ENCODE measurements around the gene SLC9A9.

Gene SLC9A9

GRCh38 chr3:143266511-143266910 is 581.8 kb downstream of the SLC9A9 start:
- DNase-seq: no peak

DNA sequence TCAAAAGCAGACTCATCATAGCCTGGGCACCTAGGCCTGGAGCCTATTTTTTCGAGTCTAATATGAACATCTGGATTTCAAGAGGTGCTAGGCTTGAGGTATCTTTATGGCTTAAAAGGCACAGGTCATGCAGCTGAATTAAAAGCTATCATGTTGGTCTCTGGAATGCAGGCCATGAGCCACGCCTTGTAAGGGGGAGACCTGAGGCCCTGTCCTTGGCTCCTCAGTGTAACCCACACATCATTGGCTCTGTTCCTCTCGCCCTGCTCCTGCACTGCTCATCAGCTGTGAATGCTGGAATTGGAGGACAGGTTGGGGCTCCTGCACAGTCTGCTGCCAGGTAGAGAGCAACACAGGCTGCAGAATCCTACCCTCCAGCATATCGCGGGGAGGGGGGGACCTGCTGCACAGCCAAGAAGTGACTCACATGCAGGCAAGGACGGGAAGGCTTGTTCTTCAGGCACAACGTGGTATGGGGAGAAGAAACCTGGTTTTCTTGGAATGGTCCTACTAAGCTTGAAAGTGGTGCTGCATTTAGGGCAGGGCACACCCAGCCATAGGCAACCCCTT is 582.7 kb downstream of the SLC9A9 start:
- no peak for DNase-seq

DNA sequence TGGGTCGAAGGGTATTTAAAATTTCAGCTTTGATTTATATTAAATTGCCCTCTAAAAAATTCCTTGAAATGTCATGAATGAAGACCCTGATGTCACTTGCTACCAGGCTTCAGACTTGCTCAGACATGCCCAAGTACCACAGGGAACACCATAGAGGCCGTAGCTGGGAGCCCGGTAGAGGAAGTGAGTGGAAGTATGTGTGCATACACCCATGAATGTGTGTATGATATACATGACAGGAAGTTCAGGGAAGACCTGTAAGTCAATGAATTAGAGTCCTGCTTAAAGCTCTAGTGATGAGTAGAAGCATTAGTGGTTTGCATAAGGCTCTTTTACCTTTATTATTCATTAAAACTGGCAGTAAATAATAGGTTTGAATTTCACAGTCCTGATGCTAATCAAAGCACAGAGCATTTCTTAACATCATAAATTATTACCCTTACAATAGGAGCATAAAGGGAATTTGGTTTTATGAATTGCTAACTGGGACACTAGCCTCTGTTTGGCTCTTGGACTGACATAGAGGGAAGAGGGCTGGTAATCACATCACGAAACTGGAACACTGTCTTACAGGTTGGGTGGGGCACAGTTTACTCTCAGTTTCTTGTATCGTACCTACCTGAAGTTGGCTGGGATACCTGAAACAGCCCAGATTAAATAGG is 584.3 kb downstream of the SLC9A9 start:
- DNase-seq: no peak

- no peak for DNase-seq
Measured at GRCh38 chr3:143261848-143262247, 586.4 kb downstream of the SLC9A9 start.

DNA sequence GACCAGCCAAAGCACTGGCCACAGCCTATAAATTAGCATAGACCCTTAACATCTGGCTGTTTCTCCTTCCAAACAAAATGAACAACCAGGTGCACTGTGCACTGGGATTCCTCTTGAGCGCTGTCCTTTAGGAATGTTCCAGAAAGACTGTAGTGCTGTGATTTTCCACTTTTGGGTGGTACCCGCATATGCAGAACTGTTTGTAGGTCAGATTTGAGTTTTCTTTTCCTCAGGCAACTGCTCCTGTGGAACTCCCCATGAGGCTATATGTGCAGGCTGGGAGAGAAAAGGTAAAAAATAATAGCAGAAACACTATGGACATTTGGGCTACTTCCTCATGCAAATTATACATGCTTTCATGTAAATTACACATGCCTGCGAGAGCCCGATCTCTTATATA is 589.6 kb downstream of the SLC9A9 start:
- DNase-seq: no peak

- no peak for DNase-seq
Measured at GRCh38 chr3:143256416-143256815, 591.9 kb downstream of the SLC9A9 start.

GRCh38 chr3:143255739-143256138 is 592.5 kb downstream of the SLC9A9 start:
- DNase-seq: no peak

DNA sequence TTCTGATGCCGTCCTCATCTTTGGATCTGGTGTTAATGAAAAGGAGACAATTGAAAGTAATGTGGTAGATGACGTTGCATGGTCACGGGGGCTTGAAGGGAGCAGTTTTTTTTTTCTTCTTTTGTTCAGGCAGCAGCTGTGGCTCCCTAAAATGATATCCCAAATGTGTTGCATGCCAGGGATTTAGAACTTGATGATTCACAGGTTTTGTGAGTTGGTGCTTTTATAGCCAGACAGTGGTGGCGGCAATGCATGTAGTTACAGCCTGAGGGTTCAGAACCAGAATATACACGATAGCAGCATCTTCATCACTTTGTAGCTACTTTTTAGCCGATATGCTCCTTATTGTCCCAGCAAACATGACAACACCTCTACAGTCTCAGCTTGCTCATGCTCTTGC is 595.3 kb downstream of the SLC9A9 start:
- no peak for DNase-seq

DNA sequence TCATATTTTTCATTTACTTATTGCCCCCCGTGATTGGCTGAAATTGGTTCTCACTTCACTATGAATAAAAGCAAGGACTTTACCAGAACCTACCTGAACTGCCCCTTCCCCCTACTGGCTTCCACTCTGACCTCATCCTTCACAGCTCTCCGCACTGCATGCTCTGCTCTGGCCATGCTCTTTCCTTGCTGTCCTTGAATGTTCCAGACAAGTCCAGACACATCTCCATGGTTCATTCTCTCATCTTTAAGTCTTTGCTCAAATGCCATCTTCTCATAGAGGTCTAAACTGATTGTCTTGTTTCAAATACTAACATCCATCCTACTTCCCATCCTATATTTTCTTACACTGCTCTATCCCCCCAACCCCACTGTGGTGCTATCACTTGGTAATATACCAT is 599.3 kb downstream of the SLC9A9 start:
- no peak for DNase-seq

GRCh38 chr3:143247073-143247472 is 601.2 kb downstream of the SLC9A9 start:
- no peak for DNase-seq

- no peak for DNase-seq
Measured at GRCh38 chr3:143245692-143246091, 602.6 kb downstream of the SLC9A9 start.

- no peak for DNase-seq
Measured at GRCh38 chr3:143244516-143245063, 603.7 kb downstream of the SLC9A9 start.

DNA sequence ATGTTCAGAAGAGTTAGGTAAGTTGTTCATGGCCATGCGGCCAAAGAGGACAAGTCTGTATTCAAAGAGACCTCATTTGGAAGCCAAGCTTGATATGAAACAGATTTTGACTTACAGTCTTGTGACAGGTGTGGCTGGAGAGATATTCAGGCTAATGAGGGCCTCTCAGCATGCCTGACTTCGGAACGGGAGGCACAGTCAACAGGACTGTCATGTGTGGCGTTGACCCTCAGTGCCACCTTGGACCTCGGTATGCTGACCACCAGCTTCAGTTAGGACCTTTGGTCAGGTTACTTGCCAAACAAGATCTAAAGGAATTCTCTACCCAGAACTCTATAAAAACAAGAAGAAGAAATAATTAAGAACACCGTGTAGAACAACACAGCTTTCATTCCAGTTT is 604.6 kb downstream of the SLC9A9 start:
- DNase-seq: no peak

GRCh38 chr3:143242691-143243090 is 605.6 kb downstream of the SLC9A9 start:
- DNase-seq: no peak

GRCh38 chr3:143242101-143242500 is 606.2 kb downstream of the SLC9A9 start:
- peak; percentile 21 for DNase-seq

DNA sequence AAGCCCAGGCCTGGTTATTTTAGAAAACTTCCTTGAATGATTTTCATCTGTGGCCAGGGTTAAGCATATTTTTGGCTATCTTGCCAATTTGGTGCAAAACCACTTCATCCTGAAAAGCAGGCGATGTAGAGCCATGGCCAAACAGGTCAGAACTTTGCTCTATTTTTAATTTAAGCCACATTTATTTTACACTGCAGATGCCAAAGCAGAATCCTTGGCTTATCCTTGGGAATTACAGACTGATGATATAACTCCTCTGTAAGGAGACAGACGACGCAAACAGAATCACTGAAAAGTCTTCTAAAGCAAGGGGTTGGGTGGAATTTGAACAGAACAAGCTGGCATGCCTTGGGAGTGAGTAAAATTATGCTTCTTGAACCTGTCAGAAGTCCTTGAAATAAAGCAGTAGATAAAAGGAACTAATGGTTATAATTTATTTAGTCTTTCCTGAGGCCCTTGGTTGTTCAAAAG is 606.8 kb downstream of the SLC9A9 start:
- DNase-seq: no peak

DNA sequence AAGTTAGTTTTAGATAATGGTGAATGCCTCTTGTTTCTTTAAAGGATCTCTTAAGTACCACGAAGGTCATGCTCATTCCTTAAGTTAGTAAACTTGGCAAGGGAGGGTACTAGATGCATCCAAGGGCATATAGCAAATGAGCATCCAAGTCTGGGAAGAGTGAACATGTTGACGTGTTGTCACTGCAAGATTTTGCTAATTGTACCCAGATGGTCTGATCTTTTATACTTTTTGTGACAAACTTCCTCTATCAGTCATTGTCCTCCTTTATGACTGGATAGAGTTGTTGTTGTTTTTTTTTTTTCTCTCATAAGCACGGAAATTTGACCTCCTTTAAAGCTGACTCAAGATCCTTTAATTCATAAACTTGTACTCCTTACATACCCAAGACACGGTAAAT is 607.4 kb downstream of the SLC9A9 start:
- no peak for DNase-seq

GRCh38 chr3:143239031-143239430 is 609.2 kb downstream of the SLC9A9 start:
- DNase-seq: no peak

DNA sequence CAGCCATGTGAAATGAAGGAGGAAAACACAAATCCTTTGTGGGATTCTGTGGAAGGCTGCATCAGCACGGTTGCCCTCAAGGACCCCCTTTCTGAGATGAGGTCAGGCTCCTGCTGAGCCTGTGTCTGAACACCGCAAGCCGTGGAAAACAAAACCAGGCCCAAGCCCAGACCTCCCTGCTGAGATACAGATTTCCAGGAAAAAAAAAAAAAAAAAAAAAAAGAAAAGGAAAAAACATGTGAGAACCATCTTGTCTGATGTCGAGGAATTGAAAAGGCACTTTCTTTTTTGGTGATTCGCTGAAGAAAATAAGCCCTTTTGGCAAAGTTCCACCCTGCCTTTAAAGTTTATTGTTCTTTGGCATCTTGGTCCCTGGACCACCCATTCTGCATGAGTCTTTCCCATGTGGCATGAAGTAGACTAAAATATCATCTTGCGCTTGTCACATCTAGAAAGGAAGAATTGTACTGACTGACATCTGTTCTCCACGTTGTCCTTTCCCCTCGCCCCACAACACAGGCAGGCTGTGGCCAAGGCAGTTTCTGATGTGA is 611.1 kb downstream of the SLC9A9 start:
- DNase-seq: no peak

DNA sequence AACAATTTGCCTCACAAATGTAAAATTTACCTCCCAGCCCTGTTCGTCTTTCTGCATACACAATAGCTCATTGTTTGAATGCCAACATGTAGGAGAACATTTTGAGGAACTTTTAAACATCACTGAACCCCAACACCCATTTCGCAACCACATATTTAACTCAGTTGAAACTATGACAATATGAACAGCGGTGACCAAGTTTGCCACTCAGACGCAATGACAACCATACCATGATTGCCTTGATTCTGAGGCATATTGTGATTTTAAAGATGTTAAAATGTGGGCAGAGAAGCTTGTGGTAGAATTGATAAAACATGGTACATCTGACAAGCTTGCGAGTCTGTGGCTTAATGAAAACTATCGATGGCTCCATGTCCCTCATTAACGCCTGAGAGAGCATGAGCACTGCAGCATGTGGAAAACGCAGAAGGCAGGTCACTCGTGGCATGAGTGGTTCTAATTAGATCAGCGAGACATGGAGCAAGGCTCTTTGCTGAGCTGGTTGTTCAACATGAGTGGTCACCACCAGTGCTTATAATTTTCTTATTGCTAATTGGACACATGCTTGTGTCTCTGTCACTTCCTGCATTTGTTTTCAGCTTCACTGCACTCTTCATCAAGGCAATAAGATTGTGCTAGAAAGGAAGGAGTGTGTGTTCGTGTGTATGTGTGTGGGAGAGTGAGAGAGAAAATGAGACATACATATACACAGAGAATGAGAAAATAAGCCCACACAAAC is 611.9 kb downstream of the SLC9A9 start:
- no peak for DNase-seq

- DNase-seq: no peak
Measured at GRCh38 chr3:143235614-143236204, 612.6 kb downstream of the SLC9A9 start.

- no peak for DNase-seq
Measured at GRCh38 chr3:143234526-143234925, 613.7 kb downstream of the SLC9A9 start.

DNA sequence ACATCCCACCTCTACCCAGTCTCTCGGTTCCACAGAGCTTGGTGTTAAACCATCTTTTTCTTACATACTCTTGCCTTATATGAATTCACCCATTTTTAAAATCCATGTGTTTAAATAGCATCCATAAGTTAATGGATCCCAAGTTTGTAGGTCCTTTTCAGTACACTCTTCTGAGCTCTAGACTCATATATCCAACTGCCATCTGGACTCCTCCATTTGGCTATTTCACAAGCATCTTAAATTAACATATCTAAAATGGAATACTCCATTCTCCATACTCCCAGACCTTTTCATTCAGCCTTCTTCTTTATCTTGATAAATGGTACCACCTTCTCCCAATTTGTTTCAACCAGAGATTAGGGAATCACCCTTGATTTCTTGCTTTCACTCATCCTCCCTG is 615.3 kb downstream of the SLC9A9 start:
- DNase-seq: no peak
